GM12878 (cell line): ENCODE results near the gene PSMG3. TPM values are rescaled to one million over a fixed set of nuclear protein-coding genes. Genes with fewer than 3 reads are reported as not detected.

Experiments used
- ATAC-seq: fragments of 200-7000 bp; cut with Tn5 transposase; 3 replicates; pipeline ENCODE4 v1.9.1; 2020; ENCODE audit warnings: mild to moderate bottlenecking, moderate library complexity
- BruUV-seq: library from RNA; stranded (reverse); fragments of 400-500 nt; replicated peaks from 2 replicates; lab custom pipeline; 2021; lab: Mats Ljungman, UMichigan
- CTCF ChIA-PET: fragments of 300-600 bp; sonication (Branson Sonifier 250); formaldehyde crosslinking; extraction: SDS; loops from one replicate; lab custom pipeline; 2021; ENCODE audit warnings: inconsistent platforms; lab: Yijun Ruan, JAX
- POLR2A ChIA-PET: fragments of 350-600 bp; formaldehyde crosslinking; extraction: SDS; loops from one replicate; lab custom pipeline; 2021; ENCODE audit warnings: inconsistent platforms; lab: Charles Lee
- RAD21 ChIA-PET: fragments of 300-600 bp; sonication (Branson Sonifier 250); formaldehyde crosslinking; loops from one replicate; lab custom pipeline; 2023; ENCODE audit warnings: antibody characterized with exemption; ENCODE audit not compliant: unreplicated experiment; lab: Charles Lee
- SMC1A ChIA-PET: fragments of 300-600 bp; sonication (Branson Sonifier 250); formaldehyde crosslinking; loops from one replicate; lab custom pipeline; 2023; ENCODE audit not compliant: unreplicated experiment, uncharacterized antibody; lab: Charles Lee
- DNase-seq: peaks from one replicate; pipeline ENCODE4 v3.0.0-alpha.2; 2011; ENCODE audit warnings: low read depth, low spot score
- FAIRE-seq: peaks from 3 replicates; lab custom pipeline; 2011; peaks lifted over from hg19 to GRCh38; lab: Jason Lieb, UNC
- H2AFZ ChIP-seq: 2 replicates; pipeline ENCODE4 v1.6.0; 2011; ENCODE audit warnings: low read depth, low read length, control low read depth; ENCODE audit not compliant: control insufficient read depth
- H3K27ac ChIP-seq: 2 replicates; pipeline ENCODE4 v1.5.1; 2011; ENCODE audit warnings: control low read depth; ENCODE audit not compliant: control insufficient read depth, insufficient read depth
- H3K27me3 ChIP-seq, 2 experiments: replicated peaks in 1 of 2; 2 replicates each; pipeline versions ENCODE4 v1.6.0 to v1.6.1; 2011; ENCODE audit warnings: low read length in 1 of 2; ENCODE audit not compliant: control insufficient read depth in 2 of 2, insufficient read depth in 2 of 2
- H3K36me3 ChIP-seq, 2 experiments: 2 replicates each; pipeline ENCODE4 v1.5.1; 2011; ENCODE audit warnings: low read length in 1 of 2; ENCODE audit not compliant: control insufficient read depth in 2 of 2, insufficient read depth in 2 of 2
- H3K4me1 ChIP-seq: 2 replicates; pipeline ENCODE4 v1.6.1; 2011; ENCODE audit warnings: mild to moderate bottlenecking, low read length, moderate library complexity, mixed read lengths; ENCODE audit not compliant: control insufficient read depth, insufficient read depth
- H3K4me2 ChIP-seq: 2 replicates; pipeline ENCODE4 v1.6.0; 2011; ENCODE audit warnings: control low read depth; ENCODE audit not compliant: control insufficient read depth, insufficient read depth
- H3K4me3 ChIP-seq: fragments of 200-600 bp; sonication (generic); 2 replicates; pipeline ENCODE4 v1.5.1; 2016
- H3K79me2 ChIP-seq: 2 replicates; pipeline ENCODE4 v1.6.0; 2011; ENCODE audit warnings: low read length; ENCODE audit not compliant: control insufficient read depth, insufficient read depth
- H3K9ac ChIP-seq: 2 replicates; pipeline ENCODE4 v1.8.0; 2011; ENCODE audit warnings: low read length, control low read depth, mixed read lengths; ENCODE audit not compliant: control insufficient read depth, insufficient read depth
- H3K9me3 ChIP-seq: replicated peaks from 3 replicates; pipeline ENCODE4 v1.5.1; 2011; ENCODE audit warnings: mild to moderate bottlenecking, low read length; ENCODE audit not compliant: control insufficient read depth, insufficient read depth
- H4K20me1 ChIP-seq: 2 replicates; pipeline ENCODE4 v1.6.0; 2011; ENCODE audit not compliant: control insufficient read depth, insufficient read depth
- ATF2 ChIP-seq: IDR thresholded peaks from 2 replicates; pipeline ENCODE4 v1.6.1; 2012; ENCODE audit warnings: low read length, inconsistent platforms
- BCL11A ChIP-seq: IDR thresholded peaks from 2 replicates; pipeline ENCODE4 v1.6.1; 2011; ENCODE audit warnings: low read depth, low read length
- DPF2 ChIP-seq: fragments of 450-650 bp; IDR thresholded peaks from 2 replicates; pipeline ENCODE4 v1.6.1; 2017; ENCODE audit warnings: mild to moderate bottlenecking
- ELK1 ChIP-seq: IDR thresholded peaks from 2 replicates; pipeline ENCODE4 v1.6.1; 2012; ENCODE audit warnings: low read depth, low read length, improper control_type of control experiment
- ETV6 ChIP-seq, 2 experiments: fragments of 450-650 bp in 1 of 2; IDR thresholded peaks in 1 of 2; conservative IDR thresholded peaks in 1 of 2; 2 replicates each; pipeline ENCODE4 v1.6.1; 2014; ENCODE audit warnings: antibody characterized with exemption in 1 of 2, borderline replicate concordance in 1 of 2, low read depth in 1 of 2, mild to moderate bottlenecking in 1 of 2, moderate library complexity in 1 of 2
- FOS ChIP-seq: IDR thresholded peaks from 3 replicates; pipeline ENCODE4 v1.6.1; 2011; ENCODE audit warnings: borderline replicate concordance; ENCODE audit not compliant: insufficient read length; ENCODE audit errors: extremely low read depth
- PRDM15 ChIP-seq: fragments of 450-650 bp; formaldehyde crosslinking; IDR thresholded peaks from 2 replicates; pipeline ENCODE4 v1.4.0; 2020; ENCODE audit warnings: mild to moderate bottlenecking, moderate library complexity
- SKIL ChIP-seq: fragments of 450-650 bp; IDR thresholded peaks from 2 replicates; pipeline ENCODE4 v1.6.1; 2017; ENCODE audit warnings: mild to moderate bottlenecking, low read depth, inconsistent platforms; ENCODE audit not compliant: poor library complexity, severe bottlenecking
- STAT1 ChIP-seq: fragments of 450-650 bp; conservative IDR thresholded peaks from 2 replicates; pipeline ENCODE4 v1.6.1; 2014; ENCODE audit warnings: antibody characterized with exemption, mild to moderate bottlenecking
- ZBTB40 ChIP-seq: fragments of 450-650 bp; IDR thresholded peaks from 2 replicates; pipeline ENCODE4 v1.6.1; 2016; ENCODE audit warnings: mild to moderate bottlenecking, moderate library complexity, borderline replicate concordance
- ZSCAN29 ChIP-seq: fragments of 450-650 bp; IDR thresholded peaks from 2 replicates; pipeline ENCODE4 v1.6.1; 2017; ENCODE audit warnings: mild to moderate bottlenecking, moderate library complexity
- WGBS: methylation state at CpG from one replicate; pipeline ENCODE4 v1.1.6; 2016; ENCODE audit warnings: low lambda C conversion rate; ENCODE audit not compliant: insufficient replicate concordance, insufficient coverage; ENCODE audit errors: missing lambda C conversion rate; 5-methylcytosine and 5-hydroxymethylcytosine counted together
- in situ Hi-C: fragments of 300-500 bp; cut with MboI; formaldehyde crosslinking; loops from 9 replicates; pipeline ENCODE4 v1.14.3; 2018; ENCODE audit warnings: mixed read lengths
- intact Hi-C: fragments of 100-400 bp; cut with micrococcal nuclease; formaldehyde crosslinking; loops from one replicate; pipeline ENCODE4 v1.14.2; 2022; ENCODE audit not compliant: unreplicated experiment
- polyA plus RNA-seq, 11 experiments: library from polyadenylated mRNA; depleted of rRNA in 4 of 11; unstranded in 6 of 11; stranded (reverse) in 5 of 11; fragments of >200 nt; fragmentation: Nextera tagmentation in 4 of 11; fragmentation: Illumina TruSeq in 1 of 11; extraction: Ambion mirVana in 4 of 11; extraction: Trizol in 1 of 11; gene quantifications; 1 replicate in 1 of 11; 2 replicates in 10 of 11; pipeline versions ENCODE4 v1.2.1 to v1.2.3, GENCODE V29; 2011 to 2016; ENCODE audit warnings: inconsistent platforms in 2 of 11, missing spikeins in 2 of 11, low read depth in 1 of 11
- total RNA-seq, 4 experiments: library from RNA; depleted of rRNA in 3 of 4; stranded (reverse); fragments of >200 nt in 3 of 4; fragmentation: Illumina TruSeq in 1 of 4; extraction: Trizol in 1 of 4; gene quantifications; 2 replicates each; pipeline versions ENCODE4 v1.2.1 to v1.2.3, GENCODE V29; 2013 to 2021

The PSMG3 gene
- total and polyA plus RNA-seq, 10 of the 15 experiments (the other 5 are each of a cell fraction or from before 2014, with no cell fraction given): 23.9 to 115 (median 60.6) TPM

GRCh38 chr7:1587738-1588137, 17.9 kb upstream of the PSMG3 start:
- BruUV-seq: no TSS peak
- POLR2A ChIA-PET: no interaction called here
- no peak for FAIRE-seq
- in situ Hi-C loops: no loop called here
- H2AFZ ChIP-seq: no peak overlapping the region
- intact Hi-C loops: no loop called here
- no peaks in the 10 kb centered on the region for H3K79me2 ChIP-seq
- no peak for ATAC-seq
- H3K9ac ChIP-seq: no peak overlapping the region
- CTCF ChIA-PET: no interaction called here
- H3K27ac ChIP-seq: no peak overlapping the region
- RAD21 ChIA-PET: no interaction called here
- H4K20me1 ChIP-seq: no peaks in the 10 kb centered on the region
- DNase-seq: no peak
- SMC1A ChIA-PET: no interaction called here
- peaks cover 0 to 3% of the 10 kb centered on the region in 2 experiments; a peak in 2 of 4 replicates for H3K27me3 ChIP-seq
- no peak overlapping the region for H3K4me3 ChIP-seq
- 72% methylated on average over 12 of the region's 12 CpGs for WGBS
- no peak overlapping the region for H3K4me2 ChIP-seq
- no peaks in the 10 kb centered on the region for H3K4me1 ChIP-seq
- H3K9me3 ChIP-seq: peaks cover 2% of the 10 kb centered on the region; the same call in 1 of the 3 replicates
- H3K36me3 ChIP-seq: no peaks in the 10 kb centered on the region
- TF ChIP-seq PRDM15 (CRISPR knock-in tag) (no peak), ZSCAN29 (no peak), SKIL (no peak), ETV6 (conservative IDR thresholded peaks at IDR 0.05 in 1 of 2, IDR thresholded peaks at IDR 0.05 in 1 of 2; ENCODE audit: borderline replicate concordance in 1 of 2, low read depth in 1 of 2) (no peak), FOS (no peak), DPF2 (no peak), BCL11A (no peak), ELK1 (no peak), ZBTB40 (no peak), STAT1 (no peak), ATF2 (no peak)
